H1 (cell line): ENCODE measurements around the gene RPS6KC1. TPM values are rescaled to one million over a fixed set of nuclear protein-coding genes. Genes with fewer than 3 reads are reported as not detected.

ENCODE experiments used
- CTCF ChIA-PET: fragments of 300-600 bp; sonication (Branson Sonifier 250); formaldehyde crosslinking; loops from one replicate; lab custom pipeline; 2021; ENCODE audit not compliant: partially characterized antibody; lab: Charles Lee
- POLR2A ChIA-PET: fragments of 300-600 bp; sonication (Branson Sonifier 250); formaldehyde crosslinking; loops from one replicate; lab custom pipeline; 2021; ENCODE audit warnings: inconsistent platforms; ENCODE audit not compliant: partially characterized antibody; lab: Charles Lee
- DNase-seq, 2 experiments: peaks; one replicate each; pipeline versions ENCODE4 v3.0.0 to v3.0.0-alpha.2; 2010 to 2022; ENCODE audit warnings: low spot score in 2 of 2, low read depth in 1 of 2, mixed read lengths in 1 of 2
- FAIRE-seq: peaks from 2 replicates; lab custom pipeline; 2011; peaks lifted over from hg19 to GRCh38; lab: Jason Lieb, UNC
- H2AFZ ChIP-seq: 2 replicates; pipeline ENCODE4 v1.8.1; 2012; ENCODE audit warnings: low read length, inconsistent platforms
- H2AK5ac ChIP-seq: 2 replicates; pipeline ENCODE4 v1.6.1; 2013; ENCODE audit warnings: low read depth, low read length
- H2BK120ac ChIP-seq: replicated peaks from 2 replicates; pipeline ENCODE3; 2013; ENCODE audit warnings: low read depth, low read length, inconsistent platforms
- H2BK12ac ChIP-seq: 2 replicates; pipeline ENCODE4 v1.6.1; 2013; ENCODE audit warnings: low read depth, low read length
- H2BK15ac ChIP-seq: 2 replicates; pipeline ENCODE4 v1.6.1; 2013; ENCODE audit warnings: low read length
- H2BK20ac ChIP-seq: 2 replicates; pipeline ENCODE4 v1.6.1; 2013; ENCODE audit warnings: low read length
- H2BK5ac ChIP-seq: 2 replicates; pipeline ENCODE4 v1.6.1; 2013; ENCODE audit warnings: low read depth, low read length
- H3K14ac ChIP-seq: 2 replicates; pipeline ENCODE4 v1.6.1; 2013; ENCODE audit warnings: inconsistent platforms; ENCODE audit not compliant: insufficient read length
- H3K18ac ChIP-seq: 2 replicates; pipeline ENCODE4 v1.6.1; 2013; ENCODE audit warnings: low read length; ENCODE audit errors: extremely low read depth
- H3K23ac ChIP-seq: 2 replicates; pipeline ENCODE4 v1.6.1; 2013; ENCODE audit warnings: inconsistent platforms; ENCODE audit not compliant: insufficient read length
- H3K23me2 ChIP-seq: 2 replicates; pipeline ENCODE4 v1.6.1; 2013; ENCODE audit warnings: low read depth, low read length
- H3K27ac ChIP-seq: 2 replicates; pipeline ENCODE4 v1.6.1; 2011; ENCODE audit warnings: low read depth, low read length, inconsistent platforms
- H3K27me3 ChIP-seq, 4 experiments: replicated peaks in 1 of 4; 1 replicate in 1 of 4; 2 replicates in 3 of 4; pipeline versions ENCODE4 v1.6.1 to v1.8.1; 2011 to 2013; ENCODE audit warnings: low read length in 3 of 4, mild to moderate bottlenecking in 3 of 4, inconsistent platforms in 2 of 4, mixed read lengths in 2 of 4, moderate library complexity in 1 of 4; ENCODE audit not compliant: control insufficient read depth in 3 of 4, insufficient read depth in 3 of 4; ENCODE audit errors: extremely low read depth in 1 of 4
- H3K36me3 ChIP-seq, 4 experiments: 2 replicates each; pipeline versions ENCODE4 v1.6.1 to v1.8.1; 2011 to 2013; ENCODE audit warnings: mild to moderate bottlenecking in 4 of 4, low read length in 3 of 4, moderate library complexity in 2 of 4, control low read depth in 1 of 4, inconsistent platforms in 1 of 4; ENCODE audit not compliant: insufficient read depth in 4 of 4, control insufficient read depth in 2 of 4
- H3K4ac ChIP-seq: replicated peaks from 2 replicates; pipeline ENCODE3; 2013; ENCODE audit warnings: low read length, low read depth, mixed read lengths, inconsistent platforms; ENCODE audit not compliant: insufficient read length
- H3K4me1 ChIP-seq, 4 experiments: replicated peaks in 1 of 4; 1 replicate in 1 of 4; 2 replicates in 3 of 4; pipeline versions ENCODE4 v1.6.1 to v1.8.1; 2011 to 2013; ENCODE audit warnings: low read length in 3 of 4, inconsistent platforms in 2 of 4, mixed read lengths in 1 of 4; ENCODE audit not compliant: insufficient read depth in 4 of 4, control insufficient read depth in 3 of 4
- H3K4me2 ChIP-seq, 2 experiments: 2 replicates each; pipeline versions ENCODE4 v1.6.1 to v1.8.1; 2011 to 2013; ENCODE audit warnings: low read depth in 2 of 2, low read length in 2 of 2, control low read depth in 1 of 2, inconsistent platforms in 1 of 2, mild to moderate bottlenecking in 1 of 2; ENCODE audit not compliant: insufficient read depth in 1 of 2
- H3K4me3 ChIP-seq, 4 experiments: fragments of 200-600, 300-600 bp in 1 of 4; sonication (generic), shearing (Covaris generic), sonication (Bioruptor Twin) in 1 of 4; 2 replicates each; pipeline versions ENCODE4 v1.5.1 to v1.8.1; 2011 to 2016; ENCODE audit warnings: low read length in 4 of 4, low read depth in 3 of 4, control low read depth in 2 of 4, inconsistent platforms in 2 of 4, mild to moderate bottlenecking in 2 of 4, mixed read lengths in 1 of 4, moderate library complexity in 1 of 4; ENCODE audit not compliant: insufficient read depth in 2 of 4; ENCODE audit errors: extremely low read depth in 1 of 4
- H3K56ac ChIP-seq: replicated peaks from 2 replicates; pipeline ENCODE3; 2013; ENCODE audit warnings: low read depth, mild to moderate bottlenecking, mixed read lengths, low read length, inconsistent platforms; ENCODE audit not compliant: insufficient read length
- H3K79me1 ChIP-seq: 2 replicates; pipeline ENCODE4 v1.6.1; 2013; ENCODE audit warnings: low read depth, low read length, control low read depth
- H3K79me2 ChIP-seq, 2 experiments: 2 replicates each; pipeline versions ENCODE4 v1.6.1 to v1.8.1; 2012 to 2013; ENCODE audit warnings: low read length in 2 of 2, mild to moderate bottlenecking in 2 of 2, inconsistent platforms in 1 of 2; ENCODE audit not compliant: insufficient read depth in 2 of 2, control insufficient read depth in 1 of 2
- H3K9ac ChIP-seq, 4 experiments: replicated peaks in 1 of 4; 1 replicate in 1 of 4; 2 replicates in 3 of 4; pipeline versions ENCODE4 v1.6.1 to v1.8.1; 2011 to 2013; ENCODE audit warnings: low read depth in 3 of 4, low read length in 3 of 4, control low read depth in 2 of 4, mild to moderate bottlenecking in 2 of 4, moderate library complexity in 2 of 4, inconsistent platforms in 1 of 4; ENCODE audit errors: extremely low read depth in 1 of 4
- H3K9me3 ChIP-seq, 2 experiments: 2 replicates each; pipeline versions ENCODE4 v1.6.1 to v1.8.1; 2012 to 2013; ENCODE audit warnings: mild to moderate bottlenecking in 2 of 2, moderate library complexity in 2 of 2, control low read depth in 1 of 2, inconsistent platforms in 1 of 2, low read depth in 1 of 2, low read length in 1 of 2, mixed read lengths in 1 of 2; ENCODE audit not compliant: insufficient read depth in 2 of 2
- H4K20me1 ChIP-seq, 2 experiments: replicated peaks in 1 of 2; 2 replicates each; pipeline versions ENCODE3 to v1.8.1; 2011 to 2013; ENCODE audit warnings: inconsistent platforms in 2 of 2, low read length in 2 of 2, mild to moderate bottlenecking in 1 of 2; ENCODE audit not compliant: insufficient read depth in 2 of 2, control insufficient read depth in 1 of 2
- H4K5ac ChIP-seq: 2 replicates; pipeline ENCODE4 v1.6.1; 2013; ENCODE audit warnings: low read length, low read depth, mixed read lengths, inconsistent platforms; ENCODE audit not compliant: insufficient read length
- H4K8ac ChIP-seq: 2 replicates; pipeline ENCODE4 v1.8.0; 2013; ENCODE audit warnings: mild to moderate bottlenecking, moderate library complexity, low read length, inconsistent platforms; ENCODE audit not compliant: insufficient read depth; ENCODE audit errors: extremely low read depth
- H4K91ac ChIP-seq: replicated peaks from 2 replicates; pipeline ENCODE3; 2013; ENCODE audit warnings: low read length, mixed read lengths, inconsistent platforms; ENCODE audit not compliant: insufficient read length
- CBX5 ChIP-seq: fragments of 300-800, 300-1000 bp; sonication (generic); IDR thresholded peaks from 2 replicates; pipeline ENCODE4 v1.7.1; 2016; ENCODE audit warnings: antibody characterized with exemption, low read length, low read depth
- EP300 ChIP-seq, 2 experiments: IDR thresholded peaks; 1 replicate in 1 of 2; 2 replicates in 1 of 2; pipeline ENCODE4 v1.6.1; 2011 to 2012; ENCODE audit warnings: low read depth in 2 of 2, low read length in 2 of 2, mild to moderate bottlenecking in 2 of 2, borderline replicate concordance in 1 of 2, inconsistent platforms in 1 of 2, moderate library complexity in 1 of 2
- NRF1 ChIP-seq: IDR thresholded peaks from 2 replicates; pipeline ENCODE4 v1.6.1; 2011; ENCODE audit warnings: mild to moderate bottlenecking, low read depth, low read length, improper control_type of control experiment
- POU5F1 ChIP-seq: IDR thresholded peaks from 2 replicates; pipeline ENCODE4 v1.6.1; 2011; ENCODE audit warnings: low read depth, mild to moderate bottlenecking, low read length, moderate library complexity
- SIN3A ChIP-seq, 2 experiments: IDR thresholded peaks in 1 of 2; conservative IDR thresholded peaks in 1 of 2; 2 replicates each; pipeline ENCODE4 v1.6.1; 2011 to 2012; ENCODE audit warnings: low read length in 2 of 2, improper control_type of control experiment in 1 of 2, low read depth in 1 of 2, mild to moderate bottlenecking in 1 of 2
- TAF7 ChIP-seq: optimal IDR thresholded peaks from 2 replicates; pipeline ENCODE3; 2011; ENCODE audit warnings: low read depth, mild to moderate bottlenecking, inconsistent platforms, low read length, moderate library complexity, borderline replicate concordance
- WGBS, 2 experiments: shearing (Covaris generic) in 1 of 2; methylation state at CpG; one replicate each; pipeline versions ENCODE4 v1.1.6 to v1.1.7; 2013 to 2015; ENCODE audit warnings: low lambda C conversion rate in 2 of 2, mixed read lengths in 2 of 2, inconsistent platforms in 1 of 2, low coverage in 1 of 2, missing lambda C conversion rate in 1 of 2; ENCODE audit not compliant: insufficient replicate concordance in 2 of 2, insufficient coverage in 1 of 2, insufficient read length in 1 of 2; ENCODE audit errors: extremely low coverage in 1 of 2, missing lambda C conversion rate in 1 of 2; 5-methylcytosine and 5-hydroxymethylcytosine counted together
- polyA plus RNA-seq, 7 experiments: library from polyadenylated mRNA; depleted of rRNA in 3 of 7; stranded (reverse) in 5 of 7; unstranded in 2 of 7; fragments of >200 nt in 5 of 7; fragments of 200-250 nt in 2 of 7; gene quantifications; 1 replicate in 5 of 7; 2 replicates in 1 of 7; 4 replicates in 1 of 7; pipeline versions ENCODE4 v1.2.1 to v1.2.3, GENCODE V29; 2011 to 2013; ENCODE audit warnings: missing spikeins in 2 of 7, mixed read lengths in 2 of 7
- total RNA-seq: library from RNA; stranded (reverse); fragmentation: NEBNext Ultra II Directional; extraction: Animal tissue kit (Norgen Biotek cat#: 25700); gene quantifications from 2 replicates; pipeline ENCODE4 v1.2.1, GENCODE V29; 2021

RPS6KC1 gene
- total and polyA plus RNA-seq, 2 of the 8 experiments (the other 6 are each of a cell fraction or from before 2014, with no cell fraction given) = 4.9 to 17.6 TPM

DNA sequence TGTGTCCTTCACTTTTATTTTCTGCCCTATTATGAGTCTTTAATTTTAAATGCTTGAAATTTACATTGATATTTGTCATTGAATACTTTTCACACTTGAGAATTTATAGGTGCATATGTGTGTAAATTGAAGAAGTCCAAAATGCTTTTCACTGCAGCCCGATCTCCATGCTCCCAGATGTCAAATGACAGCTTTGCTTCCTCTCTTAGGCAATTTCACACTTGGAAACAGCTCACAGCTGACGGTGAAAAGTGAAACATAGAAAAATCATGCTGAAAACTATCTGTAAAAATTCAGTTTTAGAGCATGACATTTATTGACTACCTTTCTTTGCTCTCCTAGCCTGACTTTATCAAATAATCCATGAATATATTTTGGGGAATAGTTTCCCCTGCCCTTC, 196.0 kb downstream of the RPS6KC1 start:
- FAIRE-seq = no peak
- no peak overlapping the region for H2BK12ac ChIP-seq
- peaks cover 0 to 7% (median 2%) of the 10 kb centered on the region in 4 experiments; a peak in 2 of 7 replicates for H3K4me1 ChIP-seq
- no peaks in the 10 kb centered on the region for H3K79me1 ChIP-seq
- H2BK15ac ChIP-seq = no peak overlapping the region
- no peak overlapping the region for H2BK120ac ChIP-seq
- ChIA-PET POLR2A (no interaction called here), CTCF (interaction anchor here (0.6 to 2.5 kb wide), 6 partner anchors 11 to 1362 kb away, joined by 3 to 7 read pairs (median 4); no protein-coding TSS in a partner anchor)
- H3K23ac ChIP-seq = no peak overlapping the region
- no peak overlapping the region for H2AK5ac ChIP-seq
- no peaks in the 10 kb centered on the region for H3K27me3 ChIP-seq
- H3K4me2 ChIP-seq = no peak overlapping the region
- no peak overlapping the region for H2BK20ac ChIP-seq
- no peak overlapping the region for H2AFZ ChIP-seq
- H3K18ac ChIP-seq = no peak overlapping the region
- no peak overlapping the region for H4K5ac ChIP-seq
- H3K9me3 ChIP-seq = no peaks in the 10 kb centered on the region
- no peak overlapping the region for H4K91ac ChIP-seq
- H3K4ac ChIP-seq = no peak overlapping the region
- H3K79me2 ChIP-seq = no peaks in the 10 kb centered on the region
- no peak overlapping the region for H3K4me3 ChIP-seq
- no peaks in the 10 kb centered on the region for H3K36me3 ChIP-seq
- H4K8ac ChIP-seq = no peak overlapping the region
- no peaks in the 10 kb centered on the region for H3K23me2 ChIP-seq
- H2BK5ac ChIP-seq = no peak overlapping the region
- no peak overlapping the region for H3K14ac ChIP-seq
- TF ChIP-seq SIN3A (conservative IDR thresholded peaks at IDR 0.05 in 1 of 2, IDR thresholded peaks at IDR 0.05 in 1 of 2; ENCODE audit: low read depth in 1 of 2, low read length in 2 of 2) = no peak
- TF ChIP-seq EP300 (IDR thresholded peaks at IDR 0.05; ENCODE audit: borderline replicate concordance in 1 of 2, low read depth in 2 of 2, low read length in 2 of 2) = no peak
- TF ChIP-seq CBX5 = no peak
- no peak for TF ChIP-seq POU5F1
- no peak for TF ChIP-seq NRF1
- TF ChIP-seq TAF7 = no peak
- 96% methylated on average over 2 of the region's 2 CpGs; no CpG with 5 or more reads in 1 of the 2 experiments for WGBS, 2 experiments
- no peak overlapping the region for H3K9ac ChIP-seq
- H4K20me1 ChIP-seq = no peaks in the 10 kb centered on the region
- DNase-seq = no peak
- no peak overlapping the region for H3K56ac ChIP-seq
- H3K27ac ChIP-seq = no peak overlapping the region
